Measurements from ENCODE around the gene VAV3. TPM values are rescaled to one million over a fixed set of nuclear protein-coding genes. Genes with fewer than 3 reads are reported as not detected.

VAV3 gene
- total RNA-seq, 2 donors from 2014 or later = 6.9 to 7.7 TPM

DNA sequence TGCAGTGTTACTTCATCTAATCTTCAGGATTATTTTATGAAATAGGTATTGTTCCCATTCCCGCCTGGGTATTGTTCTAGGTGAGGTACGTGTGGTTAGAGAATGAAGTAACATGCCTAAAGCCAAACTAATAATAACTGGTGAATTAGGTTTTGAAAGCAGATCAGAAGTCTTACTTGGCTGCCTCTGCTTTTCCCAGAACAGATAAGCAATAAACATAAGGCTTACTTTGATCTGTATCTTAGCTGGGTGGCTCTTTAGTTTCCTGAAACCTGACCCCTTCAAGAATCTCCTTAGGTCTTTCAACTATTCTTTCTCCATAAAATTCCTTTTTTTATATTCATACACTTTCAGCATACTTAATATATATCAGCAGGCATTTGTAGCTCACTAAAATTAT lies 65.3 kb downstream of the VAV3 start:
- Histone ChIP-seq H3K27me3 (replicated peaks; ENCODE audit: insufficient read depth) (no peaks in the 10 kb centered on the region), H3K4me1 (ENCODE audit: control insufficient read depth in 1 of 2, low read depth in 2 of 2) (no peaks in the 10 kb centered on the region), H3K36me3 (no peaks in the 10 kb centered on the region), H3K9me3 (no peaks in the 10 kb centered on the region), H3K4me3 (no peak overlapping the region), H3K27ac (no peak overlapping the region)
- DNase-seq (ENCODE audit: low spot score) = no peak
- ATAC-seq (ENCODE audit: insufficient number of reproducible peaks, low FRiP score, low read depth) = no peak
- TF ChIP-seq CTCF (IDR thresholded peaks at IDR 0.05) = no peak

GRCh38 chr1:107897438-107898345 lies 67.3 kb downstream of the VAV3 start:
- no peak for DNase-seq (ENCODE audit: low spot score)
- Histone ChIP-seq H3K9me3 (no peaks in the 10 kb centered on the region), H3K4me1 (ENCODE audit: control insufficient read depth in 1 of 2, low read depth in 2 of 2) (no peaks in the 10 kb centered on the region), H3K36me3 (no peaks in the 10 kb centered on the region), H3K4me3 (no peak overlapping the region), H3K27me3 (replicated peaks; ENCODE audit: insufficient read depth) (no peaks in the 10 kb centered on the region), H3K27ac (no peak overlapping the region)
- no peak for ATAC-seq (ENCODE audit: insufficient number of reproducible peaks, low FRiP score, low read depth)
- no peak for TF ChIP-seq CTCF (IDR thresholded peaks at IDR 0.05)

DNA sequence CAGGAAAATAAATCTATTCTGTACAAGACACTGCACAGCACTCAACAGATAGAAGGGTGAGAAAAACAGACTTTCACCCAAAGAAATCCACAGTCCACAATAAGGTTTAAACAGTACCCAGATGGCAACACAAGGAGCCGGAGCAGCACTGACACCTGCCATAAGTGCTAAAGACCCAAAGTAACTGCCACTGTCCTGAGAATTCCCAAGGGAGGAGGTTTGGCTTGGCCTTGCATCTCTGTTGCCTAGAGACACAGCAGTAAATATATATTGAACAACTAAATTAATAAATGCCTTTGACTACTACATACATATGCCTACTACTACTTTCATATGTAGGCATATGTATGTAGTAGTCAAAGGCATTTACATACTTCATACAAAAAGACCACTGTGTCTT lies 68.0 kb downstream of the VAV3 start:
- no peaks in the 10 kb centered on the region for H3K4me1 ChIP-seq (ENCODE audit: control insufficient read depth in 1 of 2, low read depth in 2 of 2)

GRCh38 chr1:107896401-107896800 lies 68.6 kb downstream of the VAV3 start:
- H3K4me3 ChIP-seq = no peak overlapping the region
- H3K27me3 ChIP-seq (replicated peaks; ENCODE audit: insufficient read depth) = no peaks in the 10 kb centered on the region
- no peak for TF ChIP-seq CTCF (IDR thresholded peaks at IDR 0.05)
- H3K27ac ChIP-seq = no peak overlapping the region
- H3K9me3 ChIP-seq = no peaks in the 10 kb centered on the region
- no peak for ATAC-seq (ENCODE audit: insufficient number of reproducible peaks, low FRiP score, low read depth)
- no peaks in the 10 kb centered on the region for H3K36me3 ChIP-seq
- DNase-seq (ENCODE audit: low spot score) = no peak
- no peaks in the 10 kb centered on the region for H3K4me1 ChIP-seq (ENCODE audit: control insufficient read depth in 1 of 2, low read depth in 2 of 2)

More for the DNA sequence above, 68.0 kb downstream of the VAV3 start:
- Histone ChIP-seq H3K9me3 (no peaks in the 10 kb centered on the region), H3K27ac (no peak overlapping the region), H3K27me3 (replicated peaks; ENCODE audit: insufficient read depth) (no peaks in the 10 kb centered on the region), H3K4me3 (no peak overlapping the region), H3K36me3 (no peaks in the 10 kb centered on the region)
- DNase-seq (ENCODE audit: low spot score) = no peak
- ATAC-seq (ENCODE audit: insufficient number of reproducible peaks, low FRiP score, low read depth) = no peak
- TF ChIP-seq CTCF (IDR thresholded peaks at IDR 0.05) = no peak

DNA sequence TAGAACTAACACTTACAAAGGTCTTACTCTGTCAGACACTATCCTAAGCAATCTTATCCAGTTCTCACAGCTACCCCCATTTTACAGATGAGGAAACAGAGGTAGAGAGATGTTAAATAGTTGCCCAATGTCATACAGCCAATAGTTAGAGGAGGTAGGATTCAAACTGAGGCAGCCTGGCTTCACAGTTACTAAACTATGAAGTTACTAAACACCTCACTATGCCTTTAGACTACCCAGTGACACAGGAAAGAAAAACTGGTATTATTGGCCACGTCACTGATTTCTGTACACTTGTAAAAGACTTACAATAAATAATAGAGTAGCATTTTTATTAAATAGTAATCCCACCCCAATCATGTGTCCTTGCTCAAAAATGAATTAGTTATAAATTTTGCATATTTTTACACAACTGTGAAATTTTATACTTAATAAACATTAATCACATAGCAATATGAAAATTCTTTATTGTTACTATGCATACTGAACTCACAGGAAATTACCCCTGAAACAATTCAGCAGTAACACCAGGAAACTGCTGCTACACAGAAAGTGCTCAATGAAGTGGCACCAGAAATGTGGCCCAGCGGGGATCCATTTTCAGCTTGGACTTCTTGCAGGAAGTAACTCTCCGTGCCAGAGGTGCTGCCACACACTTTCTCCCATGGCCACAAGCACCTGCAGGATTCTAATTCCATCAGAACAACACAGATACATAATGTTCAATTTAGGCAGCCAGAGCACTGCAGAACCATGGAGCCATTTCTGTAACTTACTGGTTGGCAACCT lies 69.4 kb downstream of the VAV3 start:
- no peak overlapping the region for H3K27ac ChIP-seq
- H3K9me3 ChIP-seq = no peaks in the 10 kb centered on the region
- no peak for TF ChIP-seq CTCF (IDR thresholded peaks at IDR 0.05)
- no peak for ATAC-seq (ENCODE audit: insufficient number of reproducible peaks, low FRiP score, low read depth)
- DNase-seq (ENCODE audit: low spot score) = no peak
- H3K4me1 ChIP-seq (ENCODE audit: control insufficient read depth in 1 of 2, low read depth in 2 of 2) = no peaks in the 10 kb centered on the region
- H3K4me3 ChIP-seq = no peak overlapping the region
- no peaks in the 10 kb centered on the region for H3K27me3 ChIP-seq (replicated peaks; ENCODE audit: insufficient read depth)
- H3K36me3 ChIP-seq = no peaks in the 10 kb centered on the region
